KG1 (cell line): ENCODE data around the gene SYMPK.
"Not testable (repeated sequence)": the region's sequence is repeated elsewhere in the genome, so short reads cannot be mapped to it uniquely, and the experiment has no call there.

Experiments used
- DNase-seq: peaks from one replicate; lab custom pipeline; 2025; lab: John Stamatoyannopoulos, UW

SYMPK gene

DNA sequence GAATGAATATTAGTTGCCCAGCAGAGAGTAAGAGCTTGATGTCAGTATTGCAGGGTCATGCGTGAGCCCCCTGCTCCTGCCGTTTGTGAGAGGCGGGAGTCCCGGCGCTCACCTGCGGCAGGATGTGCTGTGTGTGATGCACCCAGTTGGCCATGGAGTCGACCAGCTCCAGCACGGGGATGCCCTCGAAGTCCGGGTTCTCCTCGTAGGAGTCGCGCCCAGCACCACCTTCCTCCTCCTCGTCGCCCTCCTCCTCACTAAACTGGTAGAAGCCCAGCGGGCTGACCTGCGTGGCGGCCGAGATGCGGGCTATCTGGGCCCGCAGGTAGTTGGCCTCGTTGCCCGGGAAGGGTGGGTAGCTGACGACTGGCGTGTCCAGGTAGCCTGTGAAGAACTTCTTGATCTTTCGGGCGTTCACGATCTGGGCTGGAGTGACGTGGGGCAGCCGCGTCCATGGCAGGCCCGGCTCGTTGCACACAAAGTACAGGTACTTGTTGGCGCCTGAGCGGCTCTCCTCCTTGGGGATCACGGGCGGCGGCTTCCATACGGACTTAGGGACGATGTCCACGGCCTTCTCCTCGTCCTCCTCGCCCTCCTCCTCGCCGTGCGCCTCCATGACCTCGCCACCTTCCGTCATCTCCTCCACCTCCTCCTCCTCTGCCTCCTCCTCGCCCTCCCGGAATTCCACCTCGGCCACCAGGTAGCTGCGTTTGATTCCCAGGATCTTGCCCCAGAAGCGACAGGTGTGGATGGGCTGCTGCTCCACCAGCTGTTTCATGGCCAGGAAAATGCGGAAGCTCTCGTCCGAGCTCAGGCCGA lies 58.6 kb downstream of the SYMPK start:
- DNase-seq, result no peak

- no peak for DNase-seq
These were observed 61.3 kb downstream of the SYMPK start for GRCh38 chr19:45801603-45802175.

- DNase-seq, result no peak
These were observed 62.8 kb downstream of the SYMPK start for GRCh38 chr19:45800070-45800553.

- not testable (repeated sequence) for DNase-seq
These were observed 63.4 kb downstream of the SYMPK start for GRCh38 chr19:45799541-45799940.

GRCh38 chr19:45798995-45799517 lies 63.9 kb downstream of the SYMPK start:
- peak; percentile 20 for DNase-seq

- no peak for DNase-seq
These were observed 68.3 kb downstream of the SYMPK start for GRCh38 chr19:45794627-45795026.

DNA sequence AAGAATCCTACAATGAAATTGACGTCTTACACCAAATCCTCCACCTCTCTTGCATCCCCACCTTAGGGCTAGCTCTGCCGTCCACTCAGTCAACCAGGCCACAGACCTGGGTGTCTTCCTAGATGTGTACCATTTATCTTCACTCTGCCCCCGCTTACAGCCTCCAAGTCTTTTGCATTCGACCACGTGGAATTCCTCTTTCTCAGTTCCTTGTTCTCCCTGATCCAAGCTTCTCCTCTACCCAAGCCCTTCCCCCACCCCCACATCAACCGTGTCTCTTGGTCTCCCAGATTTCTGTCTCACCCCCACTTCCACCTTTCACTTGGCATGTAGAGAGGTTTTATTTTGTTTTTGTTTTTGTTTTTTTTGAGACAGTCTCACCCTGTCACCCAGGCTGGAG lies 69.1 kb downstream of the SYMPK start:
- DNase-seq, result no peak

GRCh38 chr19:45793178-45793564 lies 69.8 kb downstream of the SYMPK start:
- no peak for DNase-seq

- peak; percentile 94 for DNase-seq
These were observed 70.3 kb downstream of the SYMPK start, which contains the start of gene DMWD for GRCh38 chr19:45792470-45793177. DMWD (minus strand) TSS chr19:45792845; CDS start chr19:45792756, 89 bp downstream.

DNA sequence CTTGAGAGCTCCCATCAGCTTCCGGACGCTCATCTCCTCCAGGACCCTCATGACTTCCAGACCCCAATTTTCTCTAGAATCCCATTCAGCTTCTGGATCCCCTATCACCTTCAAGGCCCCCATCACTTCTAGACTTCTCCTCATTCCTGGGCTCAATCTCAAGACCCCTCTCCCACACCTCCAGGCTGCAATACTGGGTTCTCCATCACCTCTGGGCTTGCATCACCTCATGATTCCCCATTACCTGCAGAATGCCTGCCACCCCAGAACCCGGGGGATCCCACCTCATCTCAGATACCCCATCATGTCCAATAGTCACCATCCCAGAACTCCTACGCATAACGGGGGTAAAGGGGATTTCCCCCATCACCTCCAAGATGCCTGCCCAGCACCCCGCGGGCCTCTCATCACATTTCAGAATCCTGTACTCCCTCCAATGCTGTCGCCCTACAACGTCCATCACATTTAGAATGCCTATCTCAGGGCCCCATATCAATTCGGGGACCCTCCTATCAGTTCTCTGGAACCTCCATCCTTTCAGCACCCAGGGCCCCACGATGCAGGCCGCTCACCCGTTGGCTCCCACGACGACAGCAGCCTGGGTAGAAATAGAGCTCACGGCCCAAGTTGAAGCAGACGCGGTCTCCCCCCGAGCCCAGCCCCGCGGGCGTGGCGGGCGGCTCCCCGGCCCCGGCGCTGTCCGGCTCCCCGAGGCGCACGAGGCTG lies 71.0 kb downstream of the SYMPK start:
- DNase-seq, result no peak

DNA sequence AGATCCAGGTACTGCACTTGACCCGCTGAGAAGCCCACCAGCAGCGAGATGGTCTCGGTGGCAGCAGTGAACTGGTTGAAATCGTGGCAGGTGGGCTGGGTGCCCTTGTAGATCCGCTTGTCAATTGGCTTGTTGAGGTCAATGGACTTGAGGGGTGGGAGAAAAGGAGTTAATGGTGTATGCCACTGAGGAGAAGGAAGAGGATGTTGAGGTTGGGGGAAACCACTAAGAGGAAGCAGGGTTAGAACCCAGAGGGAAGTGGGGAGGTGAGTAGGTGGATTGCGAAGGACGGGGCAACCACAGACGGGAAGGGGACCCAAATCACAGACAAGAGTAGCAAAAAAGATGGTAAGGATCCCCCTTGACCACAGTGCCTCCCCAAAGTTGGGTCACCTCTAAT lies 72.0 kb downstream of the SYMPK start:
- DNase-seq, result peak; percentile 69

- DNase-seq, result no peak
These were observed 73.7 kb downstream of the SYMPK start for GRCh38 chr19:45789035-45789786.

DNA sequence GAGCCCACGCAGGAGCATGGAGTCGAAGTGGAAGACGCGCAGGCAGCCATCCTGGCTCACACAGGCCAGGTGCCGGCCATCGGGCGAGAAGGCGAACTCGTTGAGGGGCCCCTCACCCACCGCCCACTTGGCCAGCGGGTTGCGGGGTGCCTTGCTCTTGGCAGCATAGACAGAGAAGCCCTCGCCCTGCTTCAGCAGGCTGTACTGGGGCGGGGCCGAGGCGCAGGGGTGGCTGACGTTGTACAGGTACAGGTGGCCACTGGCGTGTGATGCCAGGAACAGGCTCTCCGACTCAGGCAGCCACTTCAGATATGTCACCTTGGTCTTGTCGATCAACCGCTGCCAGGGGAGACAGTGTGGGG lies 76.4 kb downstream of the SYMPK start:
- DNase-seq, result no peak

DNA sequence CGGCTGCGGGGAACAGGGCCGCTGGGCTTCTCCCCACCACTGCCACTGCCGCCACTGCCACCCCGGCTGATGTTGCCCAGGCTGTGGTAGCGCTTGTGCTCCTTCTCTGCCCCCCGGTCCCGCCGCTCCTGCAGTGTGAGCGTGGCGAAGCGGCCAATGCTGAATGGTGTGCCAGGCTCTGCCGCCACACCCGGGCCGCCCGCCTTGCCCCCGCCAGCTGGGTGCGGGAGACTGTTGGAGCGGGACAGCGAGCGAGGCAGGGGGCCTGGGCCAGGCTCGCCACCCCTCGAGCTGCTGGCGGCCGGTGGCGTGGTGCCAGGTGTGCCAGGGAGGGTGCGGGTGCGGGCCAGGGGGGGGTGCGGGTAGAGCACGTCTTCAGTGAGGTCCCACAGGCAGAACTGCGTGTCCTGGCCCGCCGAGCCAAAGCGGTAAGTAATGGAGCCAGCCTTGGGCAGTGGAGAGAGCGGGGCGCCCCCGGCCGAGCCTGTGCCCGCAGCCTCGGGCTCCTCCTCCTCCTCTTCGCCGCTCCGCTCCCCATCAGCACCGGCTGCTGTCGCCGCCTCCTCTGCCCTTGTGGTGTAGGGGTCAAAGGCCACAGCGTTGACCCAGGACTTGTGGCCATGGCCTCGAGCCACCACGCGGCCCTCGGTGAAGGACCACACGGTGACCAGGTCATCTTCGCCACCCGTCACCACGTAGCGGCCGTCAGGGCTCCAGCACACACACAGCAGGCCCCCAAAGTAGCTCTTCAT lies 77.0 kb downstream of the SYMPK start:
- DNase-seq, result no peak

- DNase-seq, result no peak
These were observed 77.8 kb downstream of the SYMPK start for GRCh38 chr19:45785097-45785496.

DNA sequence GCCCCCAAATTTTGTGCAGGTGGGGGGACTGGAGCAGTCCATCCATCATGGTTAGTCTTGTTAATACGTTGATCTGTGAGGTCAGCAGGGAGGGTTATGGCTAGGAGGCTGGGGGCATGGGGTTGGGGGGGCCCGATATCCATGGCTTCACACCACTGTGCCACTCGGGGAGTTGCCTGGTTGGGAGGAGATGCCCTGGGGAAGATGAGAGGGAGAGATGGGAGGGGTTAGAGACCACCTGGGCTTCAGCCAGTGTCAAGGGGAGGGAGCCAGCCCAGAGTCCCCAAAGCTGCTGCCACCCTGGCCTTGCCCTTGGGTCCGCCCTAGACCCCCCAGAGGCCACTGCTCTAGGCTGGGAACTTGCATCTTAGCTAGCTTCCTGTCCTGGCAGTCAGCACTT lies 78.9 kb downstream of the SYMPK start:
- DNase-seq, result no peak

GRCh38 chr19:45782820-45783785 lies 79.8 kb downstream of the SYMPK start:
- no peak for DNase-seq

- no peak for DNase-seq
These were observed 80.7 kb downstream of the SYMPK start, which contains the start of gene DMPK for GRCh38 chr19:45782162-45782691. DMPK (minus strand) TSS chr19:45782490; CDS start chr19:45782352, 138 bp downstream.
